ENCODE measurements around the gene ZNF689. TPM values are rescaled to one million over a fixed set of nuclear protein-coding genes. Genes with fewer than 3 reads are reported as not detected.

Gene ZNF689
- total RNA-seq (2022; extraction: Qiagen RNA extraction) = 8.6 to 10.5 TPM (median 9.9 TPM) in 5 replicates

DNA sequence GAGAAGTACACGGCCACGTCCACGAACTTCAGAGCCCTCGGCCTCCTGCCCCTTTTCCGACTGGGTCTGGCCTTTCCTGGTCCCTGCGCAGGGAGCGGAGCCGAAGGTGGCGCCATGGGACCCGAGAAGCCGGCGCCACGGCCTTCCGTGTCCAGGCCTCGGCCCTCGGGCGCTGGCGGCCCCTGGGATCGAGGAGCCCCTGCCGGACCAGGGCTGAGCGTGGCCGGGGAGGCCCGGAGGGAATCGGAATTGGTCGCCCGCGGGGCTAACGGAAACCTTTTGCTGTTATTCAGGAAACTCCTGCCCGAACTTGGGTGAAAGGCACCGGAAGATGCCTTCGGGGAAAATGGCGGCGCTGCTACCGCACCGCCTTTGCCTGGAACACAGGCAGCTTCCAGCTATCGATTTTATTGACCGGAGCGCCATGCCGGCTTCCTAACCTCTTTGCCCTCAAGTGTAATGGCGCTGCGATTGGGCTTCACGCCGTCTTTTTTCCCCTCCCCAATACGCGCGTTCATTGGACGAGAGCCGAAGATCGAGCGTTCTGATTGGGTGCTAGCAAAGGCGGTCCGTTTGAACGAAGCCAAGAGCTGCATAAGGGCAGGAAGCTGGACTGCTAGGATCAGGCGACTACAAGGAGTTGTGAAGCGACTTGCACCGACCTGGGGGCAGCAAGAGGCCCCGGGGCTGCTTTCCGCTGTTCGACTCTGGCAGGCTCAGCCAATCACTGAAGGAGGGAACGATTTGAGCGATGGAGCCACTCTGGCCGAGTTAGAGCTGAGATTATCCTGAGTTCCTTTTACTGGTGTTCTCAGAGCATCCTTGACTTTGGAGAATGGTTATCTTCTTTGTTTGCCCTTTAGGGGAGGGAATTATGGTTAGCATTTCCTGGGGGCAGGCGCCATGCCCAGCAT is at the start of gene ZNF689:
ZNF689 (minus strand) TSS at position 464 of the 914 bp plus-strand sequence; CDS start at position 116, 348 bp downstream.

DNA sequence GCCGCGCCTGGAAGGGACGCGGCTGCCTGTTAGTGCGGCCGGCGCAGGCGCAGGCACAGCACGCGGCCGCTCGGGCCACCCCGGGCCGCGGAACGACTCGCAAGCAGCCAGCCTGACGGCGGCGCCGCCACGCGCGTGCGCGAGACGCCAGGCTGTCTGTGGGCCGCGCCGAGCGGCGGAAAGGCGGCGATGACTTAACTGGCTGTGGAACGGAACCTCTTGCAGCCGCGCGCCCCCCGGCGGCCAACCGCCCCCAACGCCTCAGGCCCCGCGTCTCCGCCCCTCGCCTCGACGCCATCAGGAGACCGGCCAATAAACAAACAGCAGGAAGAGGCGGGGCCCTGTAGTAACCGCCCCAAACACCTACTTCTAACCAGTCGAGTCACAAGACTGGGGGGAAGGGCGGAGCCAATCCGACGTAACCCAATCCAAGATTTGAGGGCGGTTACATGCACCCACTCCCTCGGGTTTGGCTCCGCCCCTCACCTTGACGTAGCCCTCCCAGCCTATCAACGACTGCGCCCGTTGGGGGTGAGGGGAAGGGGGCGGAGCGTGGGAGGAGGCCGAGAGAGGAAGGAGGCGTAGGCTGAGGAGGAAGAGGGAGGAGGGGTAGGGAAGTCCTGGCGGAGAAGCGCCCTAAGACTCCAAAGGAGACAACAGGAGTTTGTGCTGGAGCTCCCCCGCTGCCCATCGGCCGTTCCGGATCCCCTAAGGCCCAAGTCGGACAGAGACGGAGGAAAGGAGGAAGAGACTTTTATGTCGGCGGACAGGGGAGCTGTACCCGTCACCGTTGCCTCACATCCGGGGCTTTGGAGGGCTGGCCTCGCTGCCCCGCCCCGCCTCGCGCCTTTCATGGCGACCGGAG is 47.9 kb upstream of the ZNF689 start, which contains the start of gene FBRS:
FBRS (plus strand) TSS at position 566 of the 865 bp plus-strand sequence. CDS start 1,088 bp downstream, outside the sequence.

DNA sequence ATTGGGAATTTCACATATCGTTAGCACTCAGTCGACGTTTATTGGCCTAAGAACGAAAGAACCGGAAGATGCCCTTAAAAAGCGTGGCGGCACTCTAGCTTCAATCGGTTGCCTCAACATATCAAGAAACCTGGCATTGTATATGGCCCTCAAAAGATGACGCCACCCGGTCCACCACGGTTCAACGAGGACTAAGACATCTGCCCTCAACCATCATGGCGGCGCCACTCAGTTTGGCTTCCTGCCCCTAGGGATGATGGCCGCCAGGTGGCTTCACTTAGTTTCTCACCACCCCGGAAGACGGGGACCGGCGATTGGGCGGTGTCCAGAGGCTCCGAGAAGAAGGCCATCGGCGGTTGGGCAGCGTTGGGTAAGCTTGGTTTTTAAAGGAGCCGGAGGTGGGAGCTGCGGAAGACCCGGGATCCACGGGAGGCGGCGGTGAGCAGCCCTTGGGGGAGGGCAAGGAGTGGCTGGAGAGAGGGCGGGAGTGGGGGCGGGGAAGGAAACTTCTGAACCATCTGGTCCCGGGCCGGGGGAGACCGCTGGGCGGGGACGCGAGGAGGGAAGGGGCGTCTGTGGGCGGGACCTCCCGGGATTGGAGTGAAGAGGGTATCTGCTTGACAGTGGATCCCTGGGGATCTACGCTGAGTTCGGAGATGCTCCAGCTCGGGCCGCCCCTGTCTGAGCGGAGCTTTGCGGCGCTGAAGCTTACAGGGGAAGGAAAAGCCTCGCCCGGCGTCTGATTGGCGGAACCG is 40.4 kb upstream of the ZNF689 start, which contains the start of gene PRR14:
PRR14 (plus strand) TSS at position 592 of the 755 bp plus-strand sequence. CDS start 686 bp downstream, outside the sequence.

DNA sequence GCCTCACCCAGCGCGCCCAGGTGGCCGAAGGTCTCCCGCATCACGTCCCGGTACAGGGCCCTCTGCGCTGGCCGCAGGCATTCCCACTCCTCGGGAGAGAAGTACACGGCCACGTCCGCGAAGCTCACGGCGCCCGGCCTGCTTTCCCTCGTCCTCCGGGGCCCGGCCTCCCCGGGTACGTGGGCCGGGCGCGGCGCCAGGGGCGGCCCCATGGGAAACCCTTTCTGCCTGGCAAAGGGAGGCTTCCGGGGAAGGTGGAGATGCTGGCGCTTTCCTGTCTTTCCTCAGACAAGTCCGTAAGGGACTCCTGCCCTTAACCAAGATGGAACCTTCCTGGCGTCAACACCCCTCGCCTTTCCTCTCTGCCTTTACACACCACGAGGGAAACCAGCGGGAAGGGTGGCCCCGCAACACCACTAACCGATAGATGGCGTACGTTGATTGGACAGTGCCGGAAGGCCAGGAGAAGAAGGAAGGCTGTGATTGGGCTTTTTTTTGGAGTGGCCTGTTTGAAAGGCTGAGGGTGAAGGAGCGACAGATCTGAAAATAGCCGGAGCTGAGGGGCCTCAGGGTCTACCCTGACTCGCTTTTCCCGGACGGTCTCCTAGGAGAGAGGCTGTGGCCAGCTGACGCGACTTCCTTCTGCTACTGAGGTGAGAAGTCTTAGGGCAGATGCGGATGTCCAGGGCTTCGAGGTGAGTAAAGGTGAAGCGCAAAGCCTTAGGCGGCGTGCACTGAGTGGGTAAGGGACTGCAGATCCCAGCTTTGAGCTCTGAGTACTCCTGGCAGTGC is 24.6 kb downstream of the ZNF689 start, which contains the start of gene ZNF785:
ZNF785 (minus strand) TSS at position 298 of the 792 bp plus-strand sequence; CDS start at position 212, 86 bp downstream.

DNA sequence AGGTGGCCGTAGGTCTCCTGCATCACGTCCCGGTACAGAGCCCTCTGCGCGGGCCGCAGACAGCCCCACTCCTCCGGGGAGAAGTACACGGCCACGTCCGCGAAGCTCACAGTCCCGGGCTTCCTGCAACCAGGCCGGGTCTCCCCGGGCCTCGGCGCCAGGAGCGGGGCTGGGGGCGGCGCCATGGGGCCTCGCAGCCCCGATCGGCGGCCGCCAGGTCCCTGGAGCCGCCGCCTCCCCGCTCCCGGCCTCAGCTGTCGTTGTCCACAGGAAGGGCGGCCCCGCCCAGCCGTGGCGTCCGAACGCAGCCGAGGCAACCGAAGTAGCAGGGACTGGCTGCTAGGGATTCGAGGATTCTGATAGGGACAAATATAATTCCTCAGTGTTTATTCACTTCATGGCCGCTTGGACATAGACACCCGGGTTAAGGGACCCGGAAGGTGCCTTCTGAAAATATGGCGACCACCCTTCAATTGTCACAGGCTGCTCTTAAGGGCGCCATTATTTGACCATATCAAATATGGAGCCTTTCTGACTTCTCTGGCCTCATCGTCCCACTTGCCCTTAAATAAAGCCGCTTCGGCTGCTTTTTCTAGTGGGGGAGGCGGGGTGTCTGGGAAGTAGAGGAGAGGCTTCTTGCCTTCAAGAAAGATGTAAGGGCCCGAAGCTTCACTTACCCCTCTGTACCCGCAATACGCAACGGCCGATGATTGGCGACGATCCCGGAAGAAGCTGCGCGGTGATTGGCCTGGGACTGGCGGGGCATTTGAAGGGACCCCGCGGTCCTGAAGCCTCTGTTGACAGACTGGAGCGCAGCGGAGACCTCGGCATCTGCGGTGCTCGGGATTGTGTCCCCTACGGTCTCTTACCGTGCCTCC is 38.5 kb downstream of the ZNF689 start, which contains the start of gene ZNF688:
ZNF688 (minus strand) TSS at position 270 of the 878 bp plus-strand sequence; CDS start at position 185, 85 bp downstream.

DNA sequence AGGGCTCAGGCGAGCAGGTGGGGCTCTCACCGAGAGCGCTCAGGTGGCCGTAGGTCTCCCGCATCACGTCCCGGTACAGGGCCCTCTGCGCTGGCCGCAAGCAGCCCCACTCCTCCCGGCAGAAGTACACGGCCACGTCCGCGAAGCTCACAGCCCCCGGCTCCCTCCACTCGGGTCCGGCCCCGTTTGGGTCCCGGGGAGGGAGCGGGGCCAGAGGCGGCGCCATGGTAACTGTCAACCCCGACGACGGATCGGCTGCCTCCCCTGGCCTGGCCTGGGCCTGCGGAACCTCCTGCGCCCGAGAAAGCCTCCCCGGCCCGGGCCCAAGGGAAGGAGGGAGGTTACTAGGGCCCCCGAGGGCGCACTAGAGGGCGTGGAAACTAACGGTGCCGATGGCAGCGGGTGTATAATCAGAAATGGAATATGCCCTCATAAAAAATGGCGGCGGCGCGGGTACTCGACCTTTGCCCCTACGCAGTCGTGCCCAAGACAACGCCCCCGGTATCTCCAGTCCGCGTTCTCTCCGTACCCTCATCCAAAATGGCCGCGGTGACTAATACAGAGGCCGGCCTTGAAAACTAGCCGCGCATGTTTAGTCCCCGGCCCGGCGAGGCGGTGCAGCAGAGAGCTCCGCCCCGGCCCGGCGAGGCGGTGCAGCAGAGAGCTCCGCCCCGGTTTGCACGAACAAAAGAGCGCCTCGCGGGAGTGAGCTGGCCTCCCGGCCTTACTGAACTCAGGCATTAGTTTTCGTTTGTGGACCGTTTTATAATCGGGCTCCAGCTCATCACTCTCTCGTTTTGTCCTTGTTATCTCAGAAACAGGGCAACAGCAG is 52.0 kb downstream of the ZNF689 start, which contains the start of gene ZNF764:
ZNF764 (minus strand) TSS at position 418 of the 832 bp plus-strand sequence; CDS start at position 226, 192 bp downstream.

Other genes with a start within 250 kb of the ZNF689 start
- gene TBC1D10B, start 239.9 kb downstream of the ZNF689 start, total RNA-seq (2022; extraction: Qiagen RNA extraction) = 19.6 to 32.4 TPM (median 31.4 TPM) in 5 replicates
- gene MYL11, start 235.6 kb downstream of the ZNF689 start, total RNA-seq (2022; extraction: Qiagen RNA extraction) = 0.41 to 0.97 TPM (median 0.53 TPM) in 3 of 5 replicates, not detected in the others
- gene SEPTIN1, start 227.8 kb downstream of the ZNF689 start, total RNA-seq (2022; extraction: Qiagen RNA extraction) = 0.87 to 2.8 TPM (median 2.3 TPM) in 5 replicates
- 11.5 to 13.9 TPM (median 13.3 TPM) in 5 replicates for gene ZNF48, start 215.0 kb downstream of the ZNF689 start, total RNA-seq (2022; extraction: Qiagen RNA extraction)
- gene ZNF771, start 202.8 kb downstream of the ZNF689 start, total RNA-seq (2022; extraction: Qiagen RNA extraction) = 3.2 to 4.3 TPM (median 4.2 TPM) in 5 replicates
- 98.5 to 114 TPM (median 109 TPM) in 5 replicates for gene DCTPP1, start 180.4 kb downstream of the ZNF689 start, total RNA-seq (2022; extraction: Qiagen RNA extraction)
- gene SEPHS2, start 164.5 kb downstream of the ZNF689 start, total RNA-seq (2022; extraction: Qiagen RNA extraction) = 43.0 to 47.1 TPM (median 44.3 TPM) in 5 replicates
- gene ITGAL, start 137.6 kb downstream of the ZNF689 start, total RNA-seq (2022; extraction: Qiagen RNA extraction) = 0.02 to 0.16 TPM (median 0.11 TPM) in 3 of 5 replicates, not detected in the others
- gene ZNF768, start 83.8 kb downstream of the ZNF689 start, total RNA-seq (2022; extraction: Qiagen RNA extraction) = 37.5 to 48.9 TPM (median 48.5 TPM) in 5 replicates
- 3.2 to 5.4 TPM (median 4.4 TPM) in 5 replicates for gene ZNF747, start 75.5 kb downstream of the ZNF689 start, total RNA-seq (2022; extraction: Qiagen RNA extraction)
- gene ZNF764, start 52.0 kb downstream of the ZNF689 start, total RNA-seq (2022; extraction: Qiagen RNA extraction) = 3.9 to 6.2 TPM (median 5.8 TPM) in 5 replicates
- 7.1 to 8.3 TPM (median 7.6 TPM) in 5 replicates for gene ZNF688, start 38.7 kb downstream of the ZNF689 start, total RNA-seq (2022; extraction: Qiagen RNA extraction)
- not detected in 5 replicates for gene ZNF785, start 24.7 kb downstream of the ZNF689 start, total RNA-seq (2022; extraction: Qiagen RNA extraction)
- gene PRR14, start 40.6 kb upstream of the ZNF689 start, total RNA-seq (2022; extraction: Qiagen RNA extraction) = 15.9 to 23.6 TPM (median 22.7 TPM) in 5 replicates
- gene FBRS, start 48.0 kb upstream of the ZNF689 start, total RNA-seq (2022; extraction: Qiagen RNA extraction) = 26.0 to 48.5 TPM (median 46.3 TPM) in 5 replicates
- gene SRCAP, start 88.8 kb upstream of the ZNF689 start, total RNA-seq (2022; extraction: Qiagen RNA extraction) = 7.8 to 36.9 TPM (median 31.2 TPM) in 5 replicates
- gene PHKG2, start 138.0 kb upstream of the ZNF689 start, total RNA-seq (2022; extraction: Qiagen RNA extraction) = 19.9 to 31.6 TPM (median 26.2 TPM) in 5 replicates
- 3.1 to 8.7 TPM (median 7.5 TPM) in 5 replicates for gene CFAP119, start 151.7 kb upstream of the ZNF689 start, total RNA-seq (2022; extraction: Qiagen RNA extraction)
- gene RNF40, start 151.9 kb upstream of the ZNF689 start, total RNA-seq (2022; extraction: Qiagen RNA extraction) = 67.2 to 89.4 TPM (median 83.7 TPM) in 5 replicates
- 17.1 to 20.8 TPM (median 19.3 TPM) in 5 replicates for gene ZNF629, start 176.8 kb upstream of the ZNF689 start, total RNA-seq (2022; extraction: Qiagen RNA extraction)

Data from A549 treated with dexamethasone at 1 μM for 4 hours (cell line).